Suprapubic skin (tissue), 4 donors: ENCODE results near the gene TOM1. TPM values are rescaled to one million over a fixed set of nuclear protein-coding genes. Genes with fewer than 3 reads are reported as not detected.

Experiments used
- DNase-seq, 2 donors: peaks; one replicate each; pipeline ENCODE4 v3.0.0-alpha.2; 2019; ENCODE audit warnings: low spot score in 2 of 2
- H3K27ac ChIP-seq: fragments of 200-600 bp; sonication (generic); one replicate; pipeline ENCODE4 v1.5.1; 2019
- H3K27me3 ChIP-seq: fragments of 200-600 bp; sonication (generic); one replicate; pipeline ENCODE4 v1.5.1; 2019
- H3K36me3 ChIP-seq: fragments of 200-600 bp; sonication (generic); one replicate; pipeline ENCODE4 v1.5.1; 2019
- H3K4me1 ChIP-seq: fragments of 200-600 bp; sonication (generic); one replicate; pipeline ENCODE4 v1.5.1; 2019
- H3K4me3 ChIP-seq: fragments of 200-600 bp; sonication (generic); one replicate; pipeline ENCODE4 v1.5.1; 2019; ENCODE audit warnings: mild to moderate bottlenecking
- H3K9me3 ChIP-seq: fragments of 200-600 bp; sonication (generic); one replicate; pipeline ENCODE4 v1.5.1; 2019
- EP300 ChIP-seq: sonication (generic); formaldehyde crosslinking; IDR thresholded peaks from one replicate; pipeline ENCODE4 v1.6.1; 2017; ENCODE audit warnings: antibody characterized with exemption
- POLR2A ChIP-seq, 2 donors: fragments of 450-650 bp; IDR thresholded peaks; one replicate each; pipeline ENCODE4 v1.6.1; 2017; ENCODE audit warnings: antibody characterized with exemption in 2 of 2, mild to moderate bottlenecking in 2 of 2, moderate library complexity in 2 of 2
- POLR2AphosphoS5 ChIP-seq, 3 donors: sonication (generic); formaldehyde crosslinking; IDR thresholded peaks; one replicate each; pipeline ENCODE4 v1.6.1; 2017; ENCODE audit warnings: antibody characterized with exemption in 3 of 3
- WGBS: methylation state at CpG from one replicate; pipeline ENCODE4 v1.1.5; 2018; 5-methylcytosine and 5-hydroxymethylcytosine counted together
- total RNA-seq, 4 donors: library from RNA; depleted of rRNA; stranded (reverse); fragments of >200 nt; gene quantifications; one replicate each; pipeline ENCODE4 v1.1.0, GENCODE V29; 2016
- TF ChIP-seq, protein P1 (sequence below), 2 donors: fragments of 200-600 bp in 1 of 2; fragments of 450-650 bp in 1 of 2; sonication (generic) in 1 of 2; IDR thresholded peaks; one replicate each; pipeline ENCODE4 v1.5.1; 2016 to 2019; ENCODE audit warnings: antibody characterized with exemption in 2 of 2, mild to moderate bottlenecking in 1 of 2, moderate library complexity in 1 of 2

TOM1 gene
- total RNA-seq, 4 donors from 2014 or later = 105 to 279 (median 130) TPM

DNA sequence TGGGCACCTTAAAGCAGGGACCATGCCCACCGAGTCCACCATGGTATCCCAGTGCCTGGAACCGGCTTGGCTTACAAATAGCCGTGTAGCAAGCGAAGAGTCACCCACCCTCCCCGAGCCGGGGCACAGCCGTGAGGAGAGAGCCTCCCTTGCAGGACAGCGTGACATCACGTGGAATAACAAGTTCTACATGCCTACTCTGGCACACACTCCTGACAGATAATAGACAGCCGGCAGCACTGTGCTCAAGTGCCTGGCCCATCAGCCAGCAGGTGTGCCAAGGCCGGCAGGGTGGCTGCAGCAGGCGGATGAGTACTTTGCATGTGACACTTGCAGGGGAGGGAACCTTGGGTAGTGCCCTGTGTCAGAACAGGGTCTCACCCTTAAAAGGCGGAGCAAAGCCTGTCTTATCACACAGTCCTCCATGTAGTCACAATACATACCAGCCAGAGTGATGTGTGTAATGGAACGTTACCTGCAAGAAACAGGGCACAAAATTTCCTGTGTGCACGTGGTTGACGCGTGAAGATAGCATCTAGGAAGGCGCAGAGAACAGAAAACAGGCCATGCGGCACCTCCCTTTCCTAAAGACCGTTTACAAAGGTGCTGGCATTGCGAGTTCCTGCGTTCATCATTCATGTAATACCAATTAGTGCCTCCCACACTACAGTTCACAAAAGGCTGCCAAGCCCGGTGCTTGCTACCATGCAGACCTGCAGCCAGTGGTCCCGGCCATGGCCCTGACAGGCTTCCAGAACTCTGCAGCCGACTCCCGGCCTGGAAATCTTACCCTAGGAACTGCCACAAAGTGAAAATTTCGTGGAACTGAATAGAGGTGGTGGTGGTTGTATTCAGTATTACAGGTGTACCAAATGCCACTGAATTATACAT is 16.4 kb downstream of the TOM1 start:
- peak overlapping the region; percentile 85 for H3K27ac ChIP-seq

DNA sequence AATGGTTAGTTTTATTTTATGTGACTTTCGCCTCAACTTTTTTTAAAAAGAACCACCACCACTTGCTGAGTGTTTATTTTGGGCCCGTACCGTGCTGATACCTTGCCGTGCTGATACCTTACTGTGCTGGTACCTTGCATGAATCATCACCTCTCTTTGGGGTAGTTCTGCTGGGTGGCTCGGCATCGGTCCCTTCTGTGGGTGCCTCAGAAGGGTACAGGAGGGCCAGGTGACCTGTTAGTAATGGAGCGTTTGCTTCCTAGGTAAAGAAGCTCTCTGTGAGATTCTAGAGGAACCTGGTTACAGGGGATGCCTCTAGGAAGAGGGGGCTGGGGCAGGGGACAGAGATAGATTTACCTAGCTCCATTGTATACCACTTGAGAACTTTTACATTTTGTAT is 17.1 kb downstream of the TOM1 start:
- Histone ChIP-seq H3K36me3 (peaks cover 38% of the 10 kb centered on the region), H3K9me3 (no peaks in the 10 kb centered on the region), H3K4me1 (peaks cover 55% of the 10 kb centered on the region), H3K27me3 (no peaks in the 10 kb centered on the region), H3K4me3 (no peak overlapping the region), H3K27ac (peak overlapping the region; percentile 85)
- WGBS = 89% methylated on average over 7 of the region's 7 CpGs
- peak in 1 of 2 donors; percentile 54 for DNase-seq
- TF ChIP-seq EP300 (no peak), POLR2AphosphoS5 (IDR thresholded peaks at IDR 0.05) (no peak)

More for the DNA sequence above, 16.4 kb downstream of the TOM1 start:
- TF ChIP-seq POLR2AphosphoS5 (IDR thresholded peaks at IDR 0.05) = no peak
- TF ChIP-seq EP300 = no peak
- TF ChIP-seq, protein P1, sequence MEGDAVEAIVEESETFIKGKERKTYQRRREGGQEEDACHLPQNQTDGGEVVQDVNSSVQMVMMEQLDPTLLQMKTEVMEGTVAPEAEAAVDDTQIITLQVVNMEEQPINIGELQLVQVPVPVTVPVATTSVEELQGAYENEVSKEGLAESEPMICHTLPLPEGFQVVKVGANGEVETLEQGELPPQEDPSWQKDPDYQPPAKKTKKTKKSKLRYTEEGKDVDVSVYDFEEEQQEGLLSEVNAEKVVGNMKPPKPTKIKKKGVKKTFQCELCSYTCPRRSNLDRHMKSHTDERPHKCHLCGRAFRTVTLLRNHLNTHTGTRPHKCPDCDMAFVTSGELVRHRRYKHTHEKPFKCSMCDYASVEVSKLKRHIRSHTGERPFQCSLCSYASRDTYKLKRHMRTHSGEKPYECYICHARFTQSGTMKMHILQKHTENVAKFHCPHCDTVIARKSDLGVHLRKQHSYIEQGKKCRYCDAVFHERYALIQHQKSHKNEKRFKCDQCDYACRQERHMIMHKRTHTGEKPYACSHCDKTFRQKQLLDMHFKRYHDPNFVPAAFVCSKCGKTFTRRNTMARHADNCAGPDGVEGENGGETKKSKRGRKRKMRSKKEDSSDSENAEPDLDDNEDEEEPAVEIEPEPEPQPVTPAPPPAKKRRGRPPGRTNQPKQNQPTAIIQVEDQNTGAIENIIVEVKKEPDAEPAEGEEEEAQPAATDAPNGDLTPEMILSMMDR (IDR thresholded peaks at IDR 0.05) = no peak
- no peak for TF ChIP-seq POLR2A (IDR thresholded peaks at IDR 0.05)
- peaks cover 61% of the 10 kb centered on the region for H3K4me1 ChIP-seq
- peaks cover 31% of the 10 kb centered on the region for H3K36me3 ChIP-seq
- WGBS = 55% methylated on average over 10 of the region's 27 CpGs
- no peak overlapping the region for H3K4me3 ChIP-seq
- DNase-seq = peak; percentile 80 to 81
- H3K9me3 ChIP-seq = no peaks in the 10 kb centered on the region
- no peaks in the 10 kb centered on the region for H3K27me3 ChIP-seq

DNA sequence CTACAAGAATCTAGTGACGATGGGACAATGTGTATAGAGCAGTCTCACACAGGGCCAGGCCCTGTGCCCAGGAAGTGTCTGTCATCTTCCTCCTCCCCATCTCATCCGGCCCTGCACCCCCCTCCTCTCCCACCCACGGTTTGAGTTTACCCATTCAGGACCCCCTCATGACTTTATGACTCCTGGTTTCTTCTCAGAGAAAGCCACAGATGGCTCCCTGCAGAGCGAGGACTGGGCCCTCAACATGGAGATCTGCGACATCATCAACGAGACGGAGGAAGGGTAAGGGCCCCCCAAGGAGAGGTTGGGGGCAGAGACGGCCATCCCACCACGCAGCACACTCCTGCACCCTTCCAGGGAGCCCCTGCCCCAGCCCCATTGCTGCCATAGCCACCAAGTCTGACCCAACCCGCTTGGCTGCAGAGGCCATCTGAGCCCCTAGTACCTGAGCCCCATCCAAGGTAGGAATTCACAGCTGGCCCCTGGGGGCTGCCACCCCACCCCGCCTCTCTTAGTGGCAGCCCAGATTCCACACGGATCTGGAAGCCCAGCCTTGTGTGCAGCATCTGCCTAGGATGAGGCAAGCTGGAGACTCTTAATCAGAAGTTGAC is 18.1 kb downstream of the TOM1 start:
- TF ChIP-seq, protein P1 (IDR thresholded peaks at IDR 0.05) = no peak
- no peak for TF ChIP-seq EP300
- TF ChIP-seq POLR2A (IDR thresholded peaks at IDR 0.05) = no peak
- no peak for TF ChIP-seq POLR2AphosphoS5 (IDR thresholded peaks at IDR 0.05)
- WGBS = 87% methylated on average over 12 of the region's 12 CpGs
- DNase-seq = peak in 1 of 2 donors; percentile 46
- Histone ChIP-seq H3K4me3 (no peak overlapping the region), H3K27ac (no peak overlapping the region), H3K9me3 (no peaks in the 10 kb centered on the region), H3K4me1 (peaks cover 45% of the 10 kb centered on the region), H3K27me3 (no peaks in the 10 kb centered on the region), H3K36me3 (peaks cover 48% of the 10 kb centered on the region)

DNA sequence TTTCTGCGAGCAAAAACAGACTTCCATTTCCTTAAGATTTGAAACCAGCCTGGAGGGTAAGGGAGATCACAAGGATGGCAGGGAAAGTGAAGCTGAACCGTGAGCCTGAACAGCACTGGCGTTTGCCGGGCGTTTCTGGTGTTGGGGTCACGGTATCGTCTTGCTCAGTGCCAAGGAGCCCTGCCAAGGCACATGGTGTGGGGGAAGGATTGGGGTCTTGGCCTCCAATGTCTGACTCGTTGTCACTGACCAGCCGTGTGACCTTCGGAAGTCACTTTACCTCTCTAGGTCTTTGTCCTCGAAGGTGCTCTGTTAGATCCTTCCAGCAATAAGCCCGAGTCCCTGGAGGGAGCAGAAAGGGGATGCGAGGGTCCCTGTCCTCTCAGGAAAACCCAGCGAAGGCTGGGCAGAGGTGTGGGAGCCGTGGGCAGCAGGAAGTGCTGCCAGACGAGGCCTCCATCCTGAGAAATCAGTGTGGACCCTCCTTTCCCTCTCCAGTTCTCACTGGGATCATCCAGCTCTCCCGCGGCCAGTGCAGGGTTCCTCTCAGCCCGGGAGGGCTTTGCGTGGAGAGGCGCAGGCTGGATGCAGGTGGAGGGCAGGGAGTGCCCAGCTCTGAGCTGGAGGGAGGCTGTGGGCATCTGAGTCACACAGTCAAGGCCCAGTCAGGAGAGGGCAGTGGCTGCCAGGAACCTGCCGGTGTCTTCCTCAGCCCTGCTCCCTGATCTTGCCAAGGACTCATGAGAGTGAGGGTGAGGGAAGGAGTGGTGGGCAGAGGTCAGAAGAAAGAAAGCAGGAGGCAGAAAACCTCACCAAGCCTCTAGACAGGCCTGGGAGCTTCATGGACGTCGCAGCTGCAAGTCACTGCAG is 18.9 kb downstream of the TOM1 start:
- no peaks in the 10 kb centered on the region for H3K27me3 ChIP-seq
- H3K36me3 ChIP-seq = peaks cover 56% of the 10 kb centered on the region
- TF ChIP-seq, protein P1 (IDR thresholded peaks at IDR 0.05) = no peak
- no peak for TF ChIP-seq POLR2A (IDR thresholded peaks at IDR 0.05)
- no peak for TF ChIP-seq EP300
- TF ChIP-seq POLR2AphosphoS5 (IDR thresholded peaks at IDR 0.05) = no peak
- peaks cover 37% of the 10 kb centered on the region for H3K4me1 ChIP-seq
- no peak overlapping the region for H3K27ac ChIP-seq
- no peak for DNase-seq
- H3K9me3 ChIP-seq = no peaks in the 10 kb centered on the region
- H3K4me3 ChIP-seq = no peak overlapping the region
- WGBS = 88% methylated on average over 22 of the region's 24 CpGs

DNA sequence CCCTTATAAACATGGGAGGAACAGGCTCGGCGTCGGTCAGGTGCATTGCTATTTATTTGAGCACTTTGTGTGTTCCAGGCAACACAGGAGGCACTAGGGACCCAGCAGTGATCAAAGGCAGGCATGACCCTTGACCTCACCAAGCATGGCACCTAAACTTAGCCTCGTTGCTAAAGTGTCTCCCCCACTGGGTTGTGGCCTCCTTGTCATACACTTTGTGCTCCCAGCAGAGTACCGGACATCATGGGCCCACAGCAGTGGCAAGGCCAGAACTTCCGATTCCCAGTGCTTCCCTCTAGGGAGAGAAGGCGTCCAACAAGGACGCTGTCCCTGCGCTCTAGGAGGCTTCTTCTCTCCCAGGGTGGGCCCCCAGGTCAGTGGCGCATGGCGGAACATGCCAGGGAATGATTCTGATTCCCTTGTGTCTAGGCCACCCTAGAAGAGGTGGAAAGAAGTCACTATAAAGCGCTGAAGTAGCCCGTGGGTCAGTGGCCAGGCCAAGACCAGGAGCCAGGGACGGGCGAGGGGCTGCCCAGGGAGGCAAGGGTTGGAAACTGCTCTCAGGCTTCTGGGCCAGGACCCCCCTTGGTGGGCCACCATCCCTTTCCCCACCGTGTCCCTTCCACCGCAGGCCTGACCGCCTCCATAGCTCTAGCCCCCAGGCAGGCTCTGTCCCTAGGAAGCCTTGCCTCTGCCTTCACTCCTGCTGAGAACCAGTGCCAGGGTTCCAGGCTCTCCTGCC is 19.7 kb downstream of the TOM1 start:
- TF ChIP-seq, protein P1 (IDR thresholded peaks at IDR 0.05) = no peak
- no peak for TF ChIP-seq POLR2AphosphoS5 (IDR thresholded peaks at IDR 0.05)
- no peak for TF ChIP-seq POLR2A (IDR thresholded peaks at IDR 0.05)
- no peak for TF ChIP-seq EP300
- peaks cover 65% of the 10 kb centered on the region for H3K36me3 ChIP-seq
- no peak for DNase-seq
- H3K27me3 ChIP-seq = no peaks in the 10 kb centered on the region
- no peak overlapping the region for H3K4me3 ChIP-seq
- H3K9me3 ChIP-seq = no peaks in the 10 kb centered on the region
- H3K4me1 ChIP-seq = peaks cover 29% of the 10 kb centered on the region
- no peak overlapping the region for H3K27ac ChIP-seq
- WGBS = 90% methylated on average over 9 of the region's 18 CpGs
